GM12878 (cell line): ENCODE results near the gene ALB. TPM values are rescaled to one million over a fixed set of nuclear protein-coding genes. Genes with fewer than 3 reads are reported as not detected.

ENCODE experiments used
- ATAC-seq: fragments of 200-7000 bp; cut with Tn5 transposase; 3 replicates; pipeline ENCODE4 v1.9.1; 2020; ENCODE audit warnings: mild to moderate bottlenecking, moderate library complexity
- BruUV-seq: library from RNA; stranded (reverse); fragments of 400-500 nt; replicated peaks from 2 replicates; lab custom pipeline; 2021; lab: Mats Ljungman, UMichigan
- CTCF ChIA-PET: fragments of 300-600 bp; sonication (Branson Sonifier 250); formaldehyde crosslinking; extraction: SDS; loops from one replicate; lab custom pipeline; 2021; ENCODE audit warnings: inconsistent platforms; lab: Yijun Ruan, JAX
- POLR2A ChIA-PET: fragments of 350-600 bp; formaldehyde crosslinking; extraction: SDS; loops from one replicate; lab custom pipeline; 2021; ENCODE audit warnings: inconsistent platforms; lab: Charles Lee
- RAD21 ChIA-PET: fragments of 300-600 bp; sonication (Branson Sonifier 250); formaldehyde crosslinking; loops from one replicate; lab custom pipeline; 2023; ENCODE audit warnings: antibody characterized with exemption; ENCODE audit not compliant: unreplicated experiment; lab: Charles Lee
- SMC1A ChIA-PET: fragments of 300-600 bp; sonication (Branson Sonifier 250); formaldehyde crosslinking; loops from one replicate; lab custom pipeline; 2023; ENCODE audit not compliant: unreplicated experiment, uncharacterized antibody; lab: Charles Lee
- DNase-seq: peaks from one replicate; pipeline ENCODE4 v3.0.0-alpha.2; 2011; ENCODE audit warnings: low read depth, low spot score
- FAIRE-seq: peaks from 3 replicates; lab custom pipeline; 2011; peaks lifted over from hg19 to GRCh38; lab: Jason Lieb, UNC
- H2AFZ ChIP-seq: 2 replicates; pipeline ENCODE4 v1.6.0; 2011; ENCODE audit warnings: low read depth, low read length, control low read depth; ENCODE audit not compliant: control insufficient read depth
- H3K27ac ChIP-seq: 2 replicates; pipeline ENCODE4 v1.5.1; 2011; ENCODE audit warnings: control low read depth; ENCODE audit not compliant: control insufficient read depth, insufficient read depth
- H3K27me3 ChIP-seq, 2 experiments: replicated peaks in 1 of 2; 2 replicates each; pipeline versions ENCODE4 v1.6.0 to v1.6.1; 2011; ENCODE audit warnings: low read length in 1 of 2; ENCODE audit not compliant: control insufficient read depth in 2 of 2, insufficient read depth in 2 of 2
- H3K36me3 ChIP-seq, 2 experiments: 2 replicates each; pipeline ENCODE4 v1.5.1; 2011; ENCODE audit warnings: low read length in 1 of 2; ENCODE audit not compliant: control insufficient read depth in 2 of 2, insufficient read depth in 2 of 2
- H3K4me1 ChIP-seq: 2 replicates; pipeline ENCODE4 v1.6.1; 2011; ENCODE audit warnings: mild to moderate bottlenecking, low read length, moderate library complexity, mixed read lengths; ENCODE audit not compliant: control insufficient read depth, insufficient read depth
- H3K4me2 ChIP-seq: 2 replicates; pipeline ENCODE4 v1.6.0; 2011; ENCODE audit warnings: control low read depth; ENCODE audit not compliant: control insufficient read depth, insufficient read depth
- H3K4me3 ChIP-seq: fragments of 200-600 bp; sonication (generic); 2 replicates; pipeline ENCODE4 v1.5.1; 2016
- H3K79me2 ChIP-seq: 2 replicates; pipeline ENCODE4 v1.6.0; 2011; ENCODE audit warnings: low read length; ENCODE audit not compliant: control insufficient read depth, insufficient read depth
- H3K9ac ChIP-seq: 2 replicates; pipeline ENCODE4 v1.8.0; 2011; ENCODE audit warnings: low read length, control low read depth, mixed read lengths; ENCODE audit not compliant: control insufficient read depth, insufficient read depth
- H3K9me3 ChIP-seq: replicated peaks from 3 replicates; pipeline ENCODE4 v1.5.1; 2011; ENCODE audit warnings: mild to moderate bottlenecking, low read length; ENCODE audit not compliant: control insufficient read depth, insufficient read depth
- H4K20me1 ChIP-seq: 2 replicates; pipeline ENCODE4 v1.6.0; 2011; ENCODE audit not compliant: control insufficient read depth, insufficient read depth
- CUX1 ChIP-seq: IDR thresholded peaks from 2 replicates; pipeline ENCODE4 v1.6.1; 2012; ENCODE audit warnings: improper control_type of control experiment, low read depth, low read length; ENCODE audit not compliant: insufficient replicate concordance
- DPF2 ChIP-seq: fragments of 450-650 bp; IDR thresholded peaks from 2 replicates; pipeline ENCODE4 v1.6.1; 2017; ENCODE audit warnings: mild to moderate bottlenecking
- POLR2AphosphoS2 ChIP-seq: IDR thresholded peaks from 2 replicates; pipeline ENCODE4 v1.6.1; 2011; ENCODE audit warnings: low read depth, mild to moderate bottlenecking, low read length, improper control_type of control experiment, moderate library complexity
- POU2F2 ChIP-seq: IDR thresholded peaks from 3 replicates; pipeline ENCODE4 v1.6.1; 2011; ENCODE audit warnings: low read depth, mild to moderate bottlenecking, low read length, borderline replicate concordance
- PRDM15 ChIP-seq: fragments of 450-650 bp; formaldehyde crosslinking; IDR thresholded peaks from 2 replicates; pipeline ENCODE4 v1.4.0; 2020; ENCODE audit warnings: mild to moderate bottlenecking, moderate library complexity
- RELA ChIP-seq: fragments of 450-650 bp; IDR thresholded peaks from 2 replicates; pipeline ENCODE4 v1.8.0; 2014; ENCODE audit warnings: borderline replicate concordance; ENCODE audit not compliant: partially characterized antibody
- SMAD1 ChIP-seq: fragments of 450-650 bp; IDR thresholded peaks from 2 replicates; pipeline ENCODE4 v1.6.1; 2018; ENCODE audit warnings: mild to moderate bottlenecking, low read depth; ENCODE audit not compliant: partially characterized antibody
- YBX1 ChIP-seq: fragments of 450-650 bp; IDR thresholded peaks from 2 replicates; pipeline ENCODE4 v1.6.1; 2016; ENCODE audit warnings: antibody characterized with exemption
- ZNF384 ChIP-seq: IDR thresholded peaks from 2 replicates; pipeline ENCODE4 v1.6.1; 2012; ENCODE audit warnings: low read depth, mild to moderate bottlenecking, low read length, improper control_type of control experiment, borderline replicate concordance
- ZNF592 ChIP-seq: fragments of 450-650 bp; IDR thresholded peaks from 2 replicates; pipeline ENCODE4 v1.6.1; 2017; ENCODE audit warnings: mild to moderate bottlenecking, moderate library complexity
- in situ Hi-C: fragments of 300-500 bp; cut with MboI; formaldehyde crosslinking; loops from 9 replicates; pipeline ENCODE4 v1.14.3; 2018; ENCODE audit warnings: mixed read lengths
- intact Hi-C: fragments of 100-400 bp; cut with micrococcal nuclease; formaldehyde crosslinking; loops from one replicate; pipeline ENCODE4 v1.14.2; 2022; ENCODE audit not compliant: unreplicated experiment
- polyA plus RNA-seq, 11 experiments: library from polyadenylated mRNA; depleted of rRNA in 4 of 11; unstranded in 6 of 11; stranded (reverse) in 5 of 11; fragments of >200 nt; fragmentation: Nextera tagmentation in 4 of 11; fragmentation: Illumina TruSeq in 1 of 11; extraction: Ambion mirVana in 4 of 11; extraction: Trizol in 1 of 11; gene quantifications; 1 replicate in 1 of 11; 2 replicates in 10 of 11; pipeline versions ENCODE4 v1.2.1 to v1.2.3, GENCODE V29; 2011 to 2016; ENCODE audit warnings: inconsistent platforms in 2 of 11, missing spikeins in 2 of 11, low read depth in 1 of 11
- total RNA-seq, 4 experiments: library from RNA; depleted of rRNA in 3 of 4; stranded (reverse); fragments of >200 nt in 3 of 4; fragmentation: Illumina TruSeq in 1 of 4; extraction: Trizol in 1 of 4; gene quantifications; 2 replicates each; pipeline versions ENCODE4 v1.2.1 to v1.2.3, GENCODE V29; 2013 to 2021

Gene ALB
- total and polyA plus RNA-seq, 10 of the 15 experiments (the other 5 are each of a cell fraction or from before 2014, with no cell fraction given), result 0.05 to 29.0 TPM; not detected in 8

- no peaks in the 10 kb centered on the region for H3K4me1 ChIP-seq
- ChIA-PET SMC1A (interaction anchor here (1.2 kb wide), 2 partner anchors 12 to 259 kb away, joined by 3 to 5 read pairs; no protein-coding TSS in a partner anchor), POLR2A (no interaction called here), RAD21 (interaction anchor here (1.3 kb wide), 1 partner anchor 13 kb away, joined by 3 read pairs; no protein-coding TSS in a partner anchor), CTCF (interaction anchor here (1.0 to 1.9 kb wide), 6 partner anchors 9 to 217 kb away, joined by 3 to 7 read pairs (median 4); no protein-coding TSS in a partner anchor)
- intact Hi-C loops (no loop called here), in situ Hi-C loops (no loop called here)
- no peak overlapping the region for H3K4me2 ChIP-seq
- H3K27me3 ChIP-seq, result no peaks in the 10 kb centered on the region
- H3K79me2 ChIP-seq, result no peaks in the 10 kb centered on the region
- no peak for FAIRE-seq
- ATAC-seq, result no peak
- H3K9me3 ChIP-seq, result no peaks in the 10 kb centered on the region
- DNase-seq, result no peak
- H3K4me3 ChIP-seq, result no peak overlapping the region
- H3K36me3 ChIP-seq, result no peaks in the 10 kb centered on the region
- H4K20me1 ChIP-seq, result no peaks in the 10 kb centered on the region
- H3K9ac ChIP-seq, result no peak overlapping the region
- no TSS peak for BruUV-seq
- H2AFZ ChIP-seq, result no peak overlapping the region
- H3K27ac ChIP-seq, result no peak overlapping the region
- no peak for TF ChIP-seq ZNF384
- TF ChIP-seq CUX1, result no peak
- no peak for TF ChIP-seq SMAD1
- no peak for TF ChIP-seq POU2F2
- no peak for TF ChIP-seq POLR2AphosphoS2
- no peak for TF ChIP-seq DPF2
- TF ChIP-seq ZNF592, result no peak
- TF ChIP-seq PRDM15 (CRISPR knock-in tag), result no peak
- TF ChIP-seq RELA, result no peak
- no peak for TF ChIP-seq YBX1
Measured at GRCh38 chr4:73437558-73437956, 33.5 kb downstream of the ALB start.
